Gastrocnemius medialis (tissue), 4 donors: ENCODE data around the gene COPS9. TPM values are rescaled to one million over a fixed set of nuclear protein-coding genes. Genes with fewer than 3 reads are reported as not detected.

Experiments
- ATAC-seq, 2 donors: fragments of 150-250 bp; one replicate each; pipeline ENCODE4 v1.9.1; 2016
- DNase-seq, 2 donors: peaks; one replicate each; pipeline ENCODE4 v3.0.0-alpha.2; 2019
- H3K27ac ChIP-seq, 4 donors: fragments of 200-600 bp; sonication (generic); 1 replicate in 1 of 4; 2 replicates in 3 of 4; pipeline ENCODE4 v1.5.1; 2016 to 2018; ENCODE audit warnings: mild to moderate bottlenecking in 2 of 4, moderate library complexity in 1 of 4
- H3K27me3 ChIP-seq, 3 donors: fragments of 200-600 bp; sonication (generic) in 2 of 3; 1 replicate in 1 of 3; 2 replicates in 2 of 3; pipeline versions ENCODE4 v1.5.1 to v1.6.0; 2016 to 2019; ENCODE audit warnings: mild to moderate bottlenecking in 1 of 3, moderate library complexity in 1 of 3
- H3K36me3 ChIP-seq, 2 donors: fragments of 200-600 bp; sonication (generic) in 1 of 2; one replicate each; pipeline ENCODE4 v1.5.1; 2017 to 2018
- H3K4me1 ChIP-seq, 2 donors: fragments of 200-600 bp; sonication (generic) in 1 of 2; one replicate each; pipeline ENCODE4 v1.5.1; 2016 to 2017; ENCODE audit warnings: mild to moderate bottlenecking in 2 of 2
- H3K4me3 ChIP-seq, 4 donors: fragments of 200-600 bp; sonication (generic) in 3 of 4; 1 replicate in 1 of 4; 2 replicates in 3 of 4; pipeline ENCODE4 v1.5.1; 2016 to 2019; ENCODE audit warnings: mild to moderate bottlenecking in 2 of 4
- H3K9me3 ChIP-seq, 3 donors: fragments of 200-600 bp; sonication (generic) in 2 of 3; 1 replicate in 1 of 3; 2 replicates in 2 of 3; pipeline ENCODE4 v1.5.1; 2016 to 2019
- POLR2A ChIP-seq, 2 donors: fragments of 450-650 bp; IDR thresholded peaks; one replicate each; pipeline ENCODE4 v1.6.1; 2017; ENCODE audit warnings: antibody characterized with exemption in 2 of 2, mild to moderate bottlenecking in 2 of 2, moderate library complexity in 2 of 2
- in situ Hi-C, 4 donors: fragments of 200-750 bp; cut with MboI; loops; one replicate each; pipeline versions ENCODE4 v1.15.0 to v1.8.0; 2017; ENCODE audit warnings: low sequenced_read_pairs in 4 of 4
- intact Hi-C: fragments of 100-400 bp; cut with DNase I; formaldehyde crosslinking; loops from one replicate; pipeline ENCODE4 v1.15.1; 2023; ENCODE audit warnings: low total_unique reads
- total RNA-seq, 4 donors: library from RNA; depleted of rRNA; stranded (reverse); fragments of >200 nt; gene quantifications; one replicate each; pipeline versions ENCODE4 v1.1.0 to v1.2.3, GENCODE V29; 2016
- TF ChIP-seq, protein P1 (sequence below), 5 experiments: fragments of 450-650 bp in 3 of 5; fragments of 200-600 bp in 2 of 5; sonication (generic) in 2 of 5; IDR thresholded peaks in 4 of 5; conservative IDR thresholded peaks in 1 of 5; 1 replicate in 4 of 5; 2 replicates in 1 of 5; pipeline ENCODE4 v1.5.1; 2016 to 2019; ENCODE audit warnings: antibody characterized with exemption in 5 of 5, mild to moderate bottlenecking in 3 of 5, moderate library complexity in 3 of 5

COPS9 gene
- total RNA-seq, 4 donors from 2014 or later: 163 to 219 (median 193) TPM

DNA sequence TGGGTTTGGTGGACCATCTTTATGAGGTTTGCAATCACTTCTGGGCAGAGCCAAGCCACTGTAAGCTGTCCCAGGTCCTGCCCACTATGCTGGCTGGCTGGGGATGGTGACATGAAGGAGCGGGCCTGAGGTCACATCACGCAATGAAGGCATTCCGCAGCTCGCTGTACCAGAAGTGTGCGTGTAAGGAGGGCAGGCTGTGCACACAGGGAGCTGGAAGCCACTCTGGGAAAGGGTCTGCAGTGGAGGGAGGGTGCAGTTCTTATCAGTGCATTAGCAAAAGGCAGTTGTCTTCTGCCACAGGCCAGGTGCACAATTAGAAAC lies 21.0 kb upstream of the COPS9 start:
- Histone ChIP-seq H3K4me3 (no peak overlapping the region), H3K27ac (no peak overlapping the region), H3K9me3 (no peaks in the 10 kb centered on the region), H3K4me1 (no peaks in the 10 kb centered on the region), H3K36me3 (no peaks in the 10 kb centered on the region), H3K27me3 (no peaks in the 10 kb centered on the region)
- ATAC-seq (no peak), DNase-seq (no peak)
- TF ChIP-seq, protein P1, sequence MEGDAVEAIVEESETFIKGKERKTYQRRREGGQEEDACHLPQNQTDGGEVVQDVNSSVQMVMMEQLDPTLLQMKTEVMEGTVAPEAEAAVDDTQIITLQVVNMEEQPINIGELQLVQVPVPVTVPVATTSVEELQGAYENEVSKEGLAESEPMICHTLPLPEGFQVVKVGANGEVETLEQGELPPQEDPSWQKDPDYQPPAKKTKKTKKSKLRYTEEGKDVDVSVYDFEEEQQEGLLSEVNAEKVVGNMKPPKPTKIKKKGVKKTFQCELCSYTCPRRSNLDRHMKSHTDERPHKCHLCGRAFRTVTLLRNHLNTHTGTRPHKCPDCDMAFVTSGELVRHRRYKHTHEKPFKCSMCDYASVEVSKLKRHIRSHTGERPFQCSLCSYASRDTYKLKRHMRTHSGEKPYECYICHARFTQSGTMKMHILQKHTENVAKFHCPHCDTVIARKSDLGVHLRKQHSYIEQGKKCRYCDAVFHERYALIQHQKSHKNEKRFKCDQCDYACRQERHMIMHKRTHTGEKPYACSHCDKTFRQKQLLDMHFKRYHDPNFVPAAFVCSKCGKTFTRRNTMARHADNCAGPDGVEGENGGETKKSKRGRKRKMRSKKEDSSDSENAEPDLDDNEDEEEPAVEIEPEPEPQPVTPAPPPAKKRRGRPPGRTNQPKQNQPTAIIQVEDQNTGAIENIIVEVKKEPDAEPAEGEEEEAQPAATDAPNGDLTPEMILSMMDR (IDR thresholded peaks at IDR 0.05 in 4 of 5, conservative IDR thresholded peaks at IDR 0.05 in 1 of 5): no peak
- no peak for TF ChIP-seq POLR2A (IDR thresholded peaks at IDR 0.05)
- in situ Hi-C loops (no loop called here), intact Hi-C loops (no loop called here)

DNA sequence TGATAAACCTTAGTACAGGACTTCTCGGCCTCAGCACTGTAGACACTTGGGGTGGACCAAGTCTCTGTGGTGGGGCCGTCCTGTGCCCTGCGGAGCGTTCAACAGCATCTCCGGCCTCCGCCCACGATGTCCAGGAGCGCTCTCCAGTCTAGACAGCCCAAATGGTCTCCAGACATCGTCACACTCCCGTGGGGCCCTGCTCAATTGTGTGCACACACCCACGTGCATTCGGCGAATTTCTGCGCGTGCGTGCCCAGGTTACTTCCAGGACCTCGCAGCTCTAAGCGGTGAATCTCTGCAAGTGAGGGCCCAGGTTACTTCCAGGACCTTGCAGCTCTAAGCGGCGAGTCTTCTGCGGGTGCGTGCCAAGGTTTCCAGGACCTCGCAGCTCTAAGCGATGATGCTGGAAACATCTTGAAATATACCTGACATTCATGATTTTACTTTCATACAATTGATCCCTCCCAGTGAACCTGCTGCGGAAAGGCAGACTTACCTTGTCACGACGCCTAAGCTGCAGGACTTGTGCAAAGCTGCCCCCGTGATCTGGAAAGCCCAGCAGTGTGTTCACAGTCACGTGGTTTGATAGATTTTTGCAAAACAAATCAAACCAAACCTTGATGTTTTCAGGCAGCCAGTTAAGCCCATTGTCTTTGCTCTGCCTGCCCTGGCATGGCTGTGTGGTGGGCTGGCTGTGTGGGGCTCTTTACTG lies 20.5 kb upstream of the COPS9 start:
- ATAC-seq (no peak), DNase-seq (no peak)
- Histone ChIP-seq H3K4me1 (no peaks in the 10 kb centered on the region), H3K4me3 (no peak overlapping the region), H3K27ac (no peak overlapping the region), H3K9me3 (no peaks in the 10 kb centered on the region), H3K27me3 (no peaks in the 10 kb centered on the region), H3K36me3 (no peaks in the 10 kb centered on the region)
- TF ChIP-seq, protein P1 (IDR thresholded peaks at IDR 0.05 in 4 of 5, conservative IDR thresholded peaks at IDR 0.05 in 1 of 5): no peak
- no peak for TF ChIP-seq POLR2A (IDR thresholded peaks at IDR 0.05)
- intact Hi-C loops (no loop called here), in situ Hi-C loops (no loop called here)

GRCh38 chr2:240155745-240156390 lies 19.8 kb upstream of the COPS9 start:
- no peaks in the 10 kb centered on the region for H3K9me3 ChIP-seq
- H3K36me3 ChIP-seq: no peaks in the 10 kb centered on the region
- no peak for TF ChIP-seq POLR2A (IDR thresholded peaks at IDR 0.05)
- TF ChIP-seq, protein P1 (IDR thresholded peaks at IDR 0.05 in 4 of 5, conservative IDR thresholded peaks at IDR 0.05 in 1 of 5): no peak
- H3K27ac ChIP-seq: no peak overlapping the region
- no peak for DNase-seq
- no peak overlapping the region for H3K4me3 ChIP-seq
- in situ Hi-C loops: no loop called here
- ATAC-seq: no peak
- intact Hi-C loops: no loop called here
- no peaks in the 10 kb centered on the region for H3K4me1 ChIP-seq
- H3K27me3 ChIP-seq: no peaks in the 10 kb centered on the region

GRCh38 chr2:240155048-240155744 lies 19.1 kb upstream of the COPS9 start:
- no peaks in the 10 kb centered on the region for H3K4me1 ChIP-seq
- no peak overlapping the region for H3K4me3 ChIP-seq
- in situ Hi-C loops: no loop called here
- DNase-seq: no peak
- H3K9me3 ChIP-seq: no peaks in the 10 kb centered on the region
- H3K27ac ChIP-seq: no peak overlapping the region
- TF ChIP-seq, protein P1 (IDR thresholded peaks at IDR 0.05 in 4 of 5, conservative IDR thresholded peaks at IDR 0.05 in 1 of 5): no peak
- no peak for TF ChIP-seq POLR2A (IDR thresholded peaks at IDR 0.05)
- no peak for ATAC-seq
- H3K27me3 ChIP-seq: no peaks in the 10 kb centered on the region
- intact Hi-C loops: no loop called here
- no peaks in the 10 kb centered on the region for H3K36me3 ChIP-seq
